ENCODE results near the gene TNRC6B.

Gene TNRC6B

DNA sequence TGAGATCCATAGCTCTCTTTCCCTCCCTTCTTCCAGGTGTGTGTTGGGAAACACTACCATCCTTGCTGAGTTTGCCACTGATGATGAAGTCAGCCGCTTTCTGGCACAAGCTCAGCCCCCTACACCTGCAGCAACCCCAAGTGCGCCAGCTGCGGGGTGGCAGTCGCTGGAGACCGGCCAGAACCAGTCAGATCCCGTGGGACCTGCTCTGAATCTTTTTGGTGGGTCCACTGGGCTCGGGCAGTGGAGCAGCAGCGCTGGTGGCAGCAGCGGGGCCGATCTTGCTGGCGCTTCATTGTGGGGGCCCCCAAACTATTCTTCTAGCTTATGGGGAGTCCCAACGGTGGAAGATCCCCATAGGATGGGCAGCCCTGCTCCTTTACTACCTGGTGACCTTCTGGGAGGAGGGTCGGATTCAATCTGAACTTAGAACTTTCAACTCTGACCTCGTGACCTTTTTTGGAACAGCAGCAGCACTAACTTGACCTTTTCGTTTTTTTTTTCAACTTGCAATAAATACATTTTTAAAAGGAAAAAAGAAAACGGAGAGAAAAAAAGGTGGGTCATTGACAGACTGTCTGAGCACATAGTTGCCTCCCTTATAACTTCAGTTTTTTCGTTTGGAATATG, 145.2 kb downstream of the TNRC6B start:
- no peak for DNase-seq (ENCODE audit: low read depth in 2 of 2)

DNA sequence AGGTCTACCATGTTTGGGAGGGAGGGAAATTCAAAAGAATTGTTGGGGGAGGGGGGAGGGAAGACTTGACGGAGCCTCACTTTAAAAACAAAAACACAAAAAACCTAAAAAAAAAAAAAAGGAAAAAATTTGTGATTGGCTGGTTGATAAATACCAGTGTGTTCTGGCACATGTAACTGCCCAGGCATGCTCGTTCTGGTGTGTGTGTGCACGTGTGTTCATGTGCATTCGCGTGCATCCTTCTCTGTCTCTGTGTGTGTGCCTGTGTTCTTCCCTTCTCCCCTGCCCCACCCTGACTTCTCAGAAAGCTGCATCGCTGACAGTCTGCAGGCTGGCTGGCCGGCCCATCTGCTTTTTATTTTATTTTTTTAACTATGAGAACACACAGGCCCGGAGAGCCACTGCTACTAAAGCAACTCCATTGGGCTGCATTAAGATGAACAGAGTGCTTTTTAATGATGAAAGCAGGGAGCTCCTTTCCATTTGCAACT, 146.0 kb downstream of the TNRC6B start:
- DNase-seq (ENCODE audit: low read depth in 2 of 2): no peak

GRCh38 chr22:40324468-40325305, 147.0 kb downstream of the TNRC6B start:
- DNase-seq (ENCODE audit: low read depth in 2 of 2): no peak

DNA sequence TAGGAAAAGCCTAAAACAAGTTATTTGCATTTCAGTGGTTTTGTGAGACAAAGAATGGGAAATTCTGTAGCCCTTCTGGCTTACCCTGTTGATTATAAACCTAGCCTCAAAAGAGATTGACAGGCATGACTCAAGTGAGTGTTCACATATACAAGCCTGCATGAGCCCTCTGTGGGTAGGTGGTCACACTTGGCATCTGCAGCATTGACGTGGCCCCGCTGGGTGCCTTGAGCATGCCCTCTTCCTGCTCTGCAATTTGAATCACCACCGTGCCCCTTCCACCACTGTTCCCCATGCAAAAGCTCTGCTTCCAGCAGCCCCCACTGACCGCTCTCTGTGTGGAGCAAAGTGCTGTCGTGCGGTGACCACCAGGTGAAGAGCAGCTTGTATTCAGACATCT, 147.6 kb downstream of the TNRC6B start:
- peak in 1 of 2 experiments; percentile 44 for DNase-seq (ENCODE audit: low read depth in 2 of 2)

DNA sequence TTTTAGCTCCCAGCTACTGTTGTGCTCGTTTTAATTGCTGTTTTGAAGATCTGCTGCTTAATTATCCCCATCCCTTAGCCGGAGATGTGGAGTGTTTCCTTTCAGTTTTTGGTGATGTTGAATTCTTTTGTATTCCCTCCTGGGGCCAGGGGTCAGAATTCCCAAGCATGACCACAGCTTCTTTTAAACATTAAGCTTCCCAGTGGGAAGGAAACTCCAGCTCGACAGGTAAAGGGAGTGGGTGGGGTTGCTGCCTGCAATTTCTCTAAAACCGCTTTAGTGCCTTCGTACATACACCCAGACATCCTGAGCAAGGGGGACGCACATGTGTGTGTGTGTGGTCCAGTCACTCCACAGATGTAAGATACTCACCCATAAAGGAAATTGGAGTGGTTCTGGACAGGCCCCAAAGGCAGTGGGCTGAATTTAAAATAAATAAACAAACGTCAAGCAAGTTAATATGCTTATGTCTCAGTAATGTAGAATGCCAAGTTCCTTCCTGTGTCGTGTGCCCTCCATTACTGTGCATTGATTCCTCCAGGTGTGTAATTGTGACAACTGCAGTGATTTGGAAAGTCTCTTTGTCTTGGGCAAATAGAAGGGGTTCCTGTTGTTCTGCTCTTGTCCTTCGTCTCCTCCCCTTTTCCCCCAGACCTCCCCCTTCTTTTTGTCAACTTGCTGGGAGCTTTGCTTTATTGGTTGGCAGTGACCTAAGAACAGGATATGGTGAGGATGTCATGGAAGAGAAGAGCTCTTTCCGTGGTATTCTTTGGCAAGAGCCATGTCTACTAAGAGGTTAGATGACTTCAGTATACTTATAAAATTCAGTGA, 149.4 kb downstream of the TNRC6B start:
- no peak for DNase-seq (ENCODE audit: low read depth in 2 of 2)

DNA sequence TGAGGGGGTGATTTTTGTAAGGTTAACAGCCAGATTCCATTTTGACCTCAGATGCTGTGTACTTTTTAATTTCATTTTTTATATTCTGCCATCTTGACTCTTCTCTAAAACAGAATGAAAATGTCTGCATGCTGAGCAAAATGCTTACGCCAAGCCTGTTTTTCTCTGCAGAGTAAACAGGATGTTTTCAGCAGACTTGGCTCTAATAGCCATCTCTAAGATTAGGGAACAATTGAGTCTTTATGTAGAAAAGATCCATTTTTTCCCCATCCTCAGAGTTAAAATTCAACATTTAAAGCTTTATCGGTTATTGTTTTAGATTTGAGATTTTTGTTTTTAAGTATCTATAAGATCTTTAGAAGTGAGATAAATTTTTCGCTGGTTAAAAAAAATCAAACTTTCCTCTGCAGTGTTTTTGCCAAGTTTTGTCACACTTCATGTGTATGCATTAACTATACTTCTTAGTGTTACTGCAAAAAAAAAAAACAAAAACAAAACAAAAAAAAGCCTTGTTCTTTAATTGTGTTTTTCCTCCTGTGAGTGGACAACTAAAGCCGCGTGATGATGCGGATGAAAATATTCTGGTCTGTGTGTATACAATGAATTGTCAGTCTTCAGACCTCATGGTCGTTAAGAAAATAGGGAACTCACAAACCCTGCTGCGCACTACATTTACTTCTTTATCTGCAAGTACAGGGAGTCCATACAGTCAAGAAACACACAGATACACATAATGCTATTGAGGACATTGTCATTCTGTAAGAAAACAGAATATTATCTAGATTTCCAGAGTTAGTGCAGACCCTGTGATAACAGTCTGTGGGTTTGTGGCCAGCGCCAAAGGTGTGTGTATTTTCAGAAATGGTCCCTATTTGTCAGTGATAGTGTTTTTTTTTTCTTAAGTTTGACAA, 151.1 kb downstream of the TNRC6B start:
- no peak for DNase-seq (ENCODE audit: low read depth in 2 of 2)

DNA sequence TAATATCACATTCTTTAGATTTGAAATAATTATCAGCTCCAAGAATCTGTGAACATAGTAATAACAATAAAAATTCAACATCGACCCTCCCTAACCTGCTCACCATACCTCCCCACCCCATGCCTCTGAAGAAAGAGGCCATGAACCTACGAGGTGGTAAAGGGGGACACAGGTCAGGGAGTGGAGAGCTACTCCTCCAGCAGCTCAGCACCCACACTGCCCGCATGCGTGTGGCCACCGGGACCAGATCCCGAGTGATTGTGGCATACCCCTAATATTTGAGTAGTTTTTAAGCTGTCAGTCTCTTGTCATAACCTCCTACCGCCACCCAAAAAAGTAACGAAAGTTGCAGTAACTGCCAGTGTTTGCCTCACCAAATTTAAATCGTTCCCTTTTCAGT, 151.7 kb downstream of the TNRC6B start:
- DNase-seq (ENCODE audit: low read depth in 2 of 2): no peak

GRCh38 chr22:40330086-40330485, 152.4 kb downstream of the TNRC6B start:
- DNase-seq (ENCODE audit: low read depth in 2 of 2): no peak

DNA sequence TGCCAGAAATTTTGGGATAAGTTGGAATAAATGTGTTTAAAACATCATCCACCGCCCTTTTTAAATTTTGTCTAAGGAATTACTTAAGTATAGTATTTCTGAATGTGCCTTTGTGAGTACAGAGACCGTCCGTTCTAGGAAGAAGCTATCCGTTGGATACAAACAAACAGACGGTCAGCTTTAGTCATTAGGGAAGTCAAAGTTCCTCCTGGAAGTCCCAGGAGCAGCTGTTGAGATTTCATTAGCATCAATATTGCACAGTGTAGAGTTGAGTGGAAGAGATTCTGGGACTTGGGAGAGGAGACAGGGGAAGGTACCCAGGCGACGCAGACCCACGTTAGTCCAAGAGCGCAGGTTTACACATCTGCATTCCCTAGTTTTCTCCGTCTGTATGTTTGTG, 152.9 kb downstream of the TNRC6B start:
- no peak for DNase-seq (ENCODE audit: low read depth in 2 of 2)

GRCh38 chr22:40331706-40332105, 154.0 kb downstream of the TNRC6B start:
- DNase-seq (ENCODE audit: low read depth in 2 of 2): no peak

DNA sequence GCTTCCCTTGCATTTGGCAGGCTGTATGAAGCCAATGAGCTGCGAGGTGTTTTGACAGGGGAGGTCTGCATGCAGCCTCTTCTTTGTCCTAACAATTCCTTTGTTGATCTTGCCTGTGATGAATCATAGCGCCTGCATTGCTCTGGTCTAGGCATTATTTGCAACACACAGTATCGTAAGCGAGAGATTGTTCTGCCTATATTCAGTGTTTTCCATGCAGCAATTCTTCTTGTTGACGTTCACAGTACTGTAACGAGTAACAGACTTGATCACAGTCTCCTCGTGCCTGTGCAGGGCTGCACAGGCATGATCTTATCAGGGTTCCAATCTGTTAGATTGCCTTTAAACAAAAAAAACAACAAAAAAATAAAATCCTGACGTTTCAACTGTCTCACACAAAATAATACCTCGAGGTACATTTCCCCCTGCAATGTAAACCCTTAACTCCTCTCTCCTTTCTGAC, 154.6 kb downstream of the TNRC6B start:
- DNase-seq (ENCODE audit: low read depth in 2 of 2): no peak

DNA sequence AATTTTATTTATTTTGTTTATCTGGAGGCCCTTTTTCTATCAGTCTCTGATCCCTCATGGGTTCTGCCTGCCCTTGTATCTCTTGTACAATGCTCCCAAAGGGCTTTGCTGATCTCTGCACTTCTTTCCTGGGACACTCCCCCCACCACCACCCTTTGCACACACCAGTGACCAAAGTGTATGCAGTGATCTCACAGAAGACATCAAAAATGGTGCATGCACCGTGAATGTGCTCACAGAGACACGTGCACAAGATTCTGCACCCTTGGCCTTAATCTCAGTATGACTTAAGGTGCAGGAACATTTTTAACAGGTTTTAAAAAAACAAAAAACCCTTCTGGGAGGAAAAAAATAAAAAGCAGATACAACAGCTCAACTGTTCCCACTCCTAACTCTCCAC, 156.3 kb downstream of the TNRC6B start:
- no peak for DNase-seq (ENCODE audit: low read depth in 2 of 2)

DNA sequence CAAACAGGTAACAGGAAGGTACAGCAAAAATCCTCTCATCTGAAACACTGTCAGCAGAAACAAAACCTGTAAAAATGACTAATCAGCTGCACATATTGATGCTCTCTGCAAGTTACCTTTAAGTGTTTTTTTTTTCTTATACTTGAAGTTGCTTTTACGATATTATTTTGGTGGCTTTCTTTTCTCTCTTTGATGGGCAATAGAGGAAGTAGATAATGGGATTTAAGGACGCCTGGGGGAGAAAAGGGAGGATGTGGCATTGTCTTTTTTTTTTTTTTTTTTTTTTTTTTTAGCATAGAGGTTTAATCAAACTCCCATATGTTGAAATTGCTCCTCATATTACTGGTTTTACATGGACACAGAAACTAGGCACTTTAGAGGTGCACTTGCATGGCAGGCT, 157.2 kb downstream of the TNRC6B start:
- DNase-seq (ENCODE audit: low read depth in 2 of 2): no peak

DNA sequence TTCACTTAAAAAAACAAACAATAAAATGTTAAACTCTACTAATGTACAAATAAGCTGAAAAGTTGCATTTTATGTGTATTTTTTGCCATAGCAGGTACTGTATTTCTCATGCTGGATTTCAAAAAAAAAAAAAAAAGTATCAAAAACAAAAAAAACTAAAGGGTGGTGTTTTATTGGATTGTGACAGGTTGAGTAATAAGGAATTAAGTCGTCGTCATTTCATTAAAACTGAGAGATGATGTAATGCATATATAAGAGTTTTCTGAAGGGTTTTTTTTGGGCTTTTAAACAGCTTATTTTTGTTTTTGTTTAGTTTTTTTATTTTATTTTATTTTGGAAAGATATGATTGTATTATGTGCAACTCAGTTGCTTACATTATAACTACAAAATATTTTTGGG, 157.6 kb downstream of the TNRC6B start:
- DNase-seq (ENCODE audit: low read depth in 2 of 2): no peak

DNA sequence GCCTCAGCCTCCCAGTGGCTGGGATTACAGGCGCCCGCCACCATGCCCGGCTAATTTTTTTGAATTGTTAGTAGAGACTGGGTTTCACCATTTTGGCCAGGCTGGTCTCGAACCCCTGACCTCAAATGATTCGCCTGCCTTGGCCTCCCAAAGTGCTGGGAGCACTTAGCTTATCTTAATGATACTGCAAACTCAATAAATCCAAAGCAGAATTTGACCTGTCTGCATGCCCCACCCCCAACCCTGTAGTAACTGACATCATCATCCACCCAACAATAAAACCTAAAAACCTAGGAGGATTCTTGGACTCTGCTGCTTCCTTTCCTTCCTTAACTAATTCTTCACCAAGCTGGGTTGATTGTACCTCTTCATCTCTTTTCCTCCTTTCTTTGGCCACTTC, 162.3 kb downstream of the TNRC6B start:
- no peak for DNase-seq (ENCODE audit: low read depth in 2 of 2)

- no peak for DNase-seq (ENCODE audit: low read depth in 2 of 2)
Measured at GRCh38 chr22:40341604-40342003, 163.9 kb downstream of the TNRC6B start.

DNA sequence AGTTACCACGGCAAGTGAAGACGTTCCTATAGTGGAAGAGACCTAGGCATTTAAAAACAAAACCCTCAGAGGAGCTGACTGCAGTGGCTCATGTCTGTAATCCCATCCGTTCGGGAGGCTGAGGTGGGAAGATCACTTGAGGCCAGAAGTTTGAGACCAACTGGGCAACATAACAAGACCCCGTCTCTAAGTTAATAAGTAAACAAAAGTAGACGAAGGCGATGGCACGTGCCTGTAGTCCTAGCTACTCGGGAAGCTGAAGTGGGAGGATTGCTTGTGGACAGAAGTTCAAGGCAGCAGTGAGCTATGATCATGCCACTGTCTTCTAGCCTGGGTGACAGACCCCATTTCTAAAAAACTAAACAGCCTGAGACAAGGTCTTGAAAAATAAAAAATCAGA, 164.8 kb downstream of the TNRC6B start:
- no peak for DNase-seq (ENCODE audit: low read depth in 2 of 2)

DNA sequence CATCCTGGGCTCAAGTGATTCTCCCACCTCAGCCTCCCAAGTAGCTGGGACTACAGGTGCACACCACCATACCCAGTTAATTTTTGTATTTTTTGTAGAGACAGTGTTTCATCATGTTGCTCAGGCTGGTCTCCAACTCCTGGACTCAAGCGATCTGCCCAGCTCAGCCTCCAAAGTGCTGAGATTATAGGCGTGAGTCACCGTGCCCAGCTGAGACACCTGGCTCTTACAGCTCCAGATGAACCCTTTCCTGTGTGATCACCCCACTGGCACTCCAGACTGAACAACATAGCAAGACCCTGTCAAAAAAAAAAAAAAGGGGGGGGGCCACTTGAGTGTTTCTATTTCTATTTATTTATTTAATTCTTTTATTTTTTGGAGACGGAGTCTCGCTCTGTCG, 167.5 kb downstream of the TNRC6B start:
- DNase-seq (ENCODE audit: low read depth in 2 of 2): no peak

DNA sequence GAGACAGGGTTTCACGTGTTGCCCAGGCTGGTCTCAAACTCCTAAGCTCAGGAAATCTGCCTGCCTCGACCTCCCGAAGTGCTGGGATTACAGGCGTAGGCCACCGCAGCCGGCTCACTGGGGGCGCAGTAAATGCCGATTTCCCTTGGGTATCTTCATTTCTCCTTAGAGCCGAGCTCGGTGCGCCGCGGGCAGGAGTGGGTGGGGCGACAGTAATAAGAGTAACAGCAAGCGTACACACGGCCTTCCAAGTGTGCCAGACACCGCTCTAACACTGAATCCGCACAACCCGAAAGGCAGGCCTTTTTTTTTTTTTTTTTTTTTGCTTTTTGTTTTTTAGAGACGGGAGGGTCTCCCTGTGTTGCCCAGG, 168.1 kb downstream of the TNRC6B start:
- DNase-seq (ENCODE audit: low read depth in 2 of 2): peak; percentile 44 to 45

- peak; percentile 74 to 84 for DNase-seq (ENCODE audit: low read depth in 2 of 2)
Measured at GRCh38 chr22:40346185-40347118, 168.7 kb downstream of the TNRC6B start, which contains the start of gene ADSL. Gene ADSL, plus strand, starts transcription at chr22:40346500. Its CDS starts 59 bp downstream, at chr22:40346559.

Data from stimulated activated CD4-positive, alpha-beta T cell treated with anti-CD3 and anti-CD28 coated beads, Interleukin-12 subunit alpha, Interleukin-12 subunit beta, amount 100 ng/mL, for 24 hours (primary cell).